Natural killer cell (primary cell): Measurements from ENCODE around the gene DDX1. TPM values are rescaled to one million over a fixed set of nuclear protein-coding genes. Genes with fewer than 3 reads are reported as not detected.

Experiments
- ATAC-seq, 3 donors: fragments of 150-1000 bp in 2 of 3; fragments of 200-7000 bp in 1 of 3; cut with Tn5 transposase; 1 replicate in 1 of 3; 2 replicates in 2 of 3; pipeline ENCODE4 v1.10.0; 2021; ENCODE audit warnings: mild to moderate bottlenecking in 2 of 3, moderate library complexity in 2 of 3
- DNase-seq, 2 donors: peaks; one replicate each; pipeline versions ENCODE4 v3.0.0 to v3.0.0-alpha.2; 2013 to 2021; ENCODE audit warnings: mixed read lengths in 1 of 2
- H3K27ac ChIP-seq: one replicate; pipeline ENCODE4 v1.5.1; 2013; ENCODE audit warnings: mild to moderate bottlenecking, low read length
- H3K27me3 ChIP-seq: one replicate; pipeline ENCODE4 v1.6.1; 2013; ENCODE audit warnings: low read length; ENCODE audit not compliant: control insufficient read depth, insufficient read depth
- H3K36me3 ChIP-seq: one replicate; pipeline ENCODE4 v1.6.1; 2013; ENCODE audit warnings: low read length; ENCODE audit not compliant: control insufficient read depth, insufficient read depth
- H3K4me1 ChIP-seq: one replicate; pipeline ENCODE4 v1.6.1; 2013; ENCODE audit warnings: low read length; ENCODE audit not compliant: control insufficient read depth, insufficient read depth
- H3K4me3 ChIP-seq: one replicate; pipeline ENCODE4 v1.5.1; 2013; ENCODE audit warnings: low read length
- H3K9me3 ChIP-seq: one replicate; pipeline ENCODE4 v1.6.1; 2013; ENCODE audit warnings: low read length; ENCODE audit not compliant: control insufficient read depth, insufficient read depth
- H3K27ac Mint-ChIP-seq, 2 donors: one replicate each; pipeline ENCODE4 v1.8.0; 2022; ENCODE audit warnings: mild to moderate bottlenecking in 2 of 2, mixed read lengths in 2 of 2, moderate library complexity in 1 of 2
- H3K27me3 Mint-ChIP-seq, 2 donors: one replicate each; pipeline ENCODE4 v1.8.0; 2022; ENCODE audit warnings: low read depth in 2 of 2, mixed read lengths in 2 of 2
- H3K36me3 Mint-ChIP-seq: one replicate; pipeline ENCODE4 v1.8.0; 2022; ENCODE audit warnings: mixed read lengths
- H3K4me1 Mint-ChIP-seq, 2 donors: one replicate each; pipeline ENCODE4 v1.8.0; 2022; ENCODE audit warnings: mixed read lengths in 2 of 2
- H3K4me3 Mint-ChIP-seq: one replicate; pipeline ENCODE4 v1.8.0; 2022; ENCODE audit warnings: mild to moderate bottlenecking, moderate library complexity, mixed read lengths
- H3K9me3 Mint-ChIP-seq, 2 donors: one replicate each; pipeline ENCODE4 v1.8.0; 2022; ENCODE audit warnings: mixed read lengths in 2 of 2
- WGBS: methylation state at CpG from one replicate; pipeline ENCODE4 v1.1.7; 2013; ENCODE audit warnings: missing lambda C conversion rate; ENCODE audit not compliant: insufficient coverage; 5-methylcytosine and 5-hydroxymethylcytosine counted together
- intact Hi-C: fragments of 100-400 bp; cut with micrococcal nuclease; formaldehyde crosslinking; loops from one replicate; pipeline ENCODE4 v1.14.2; 2022
- total RNA-seq, 4 donors: library from RNA; stranded (reverse); fragments of 120-200 nt in 1 of 4; gene quantifications; one replicate each; pipeline versions ENCODE4 v1.2.3 to v1.2.4, GENCODE V29; 2013 to 2022
- TF ChIP-seq, protein P1 (sequence below): fragments of 200-600 bp; IDR thresholded peaks from one replicate; pipeline ENCODE4 v1.8.0; 2022; ENCODE audit warnings: antibody characterized with exemption

The DDX1 gene
- total RNA-seq, 3 donors from 2014 or later (not counting 1 experiment from before 2014, with no cell fraction given) = 28.5 to 43.4 (median 37.2) TPM

GRCh38 chr2:15645720-15646385 lies 54.2 kb downstream of the DDX1 start:
- peaks cover 0 to 3% of the 10 kb centered on the region in 2 donors for H3K27me3 Mint-ChIP-seq
- no peak overlapping the region for H3K27ac Mint-ChIP-seq
- intact Hi-C loops = no loop called here
- Histone ChIP-seq H3K9me3 (no peaks in the 10 kb centered on the region), H3K36me3 (peaks cover 3% of the 10 kb centered on the region), H3K27ac (no peak overlapping the region), H3K27me3 (no peaks in the 10 kb centered on the region), H3K4me1 (no peaks in the 10 kb centered on the region), H3K4me3 (no peak overlapping the region)
- no peak for DNase-seq
- no peak for ATAC-seq
- peaks cover 0 to 6% of the 10 kb centered on the region in 2 donors for H3K9me3 Mint-ChIP-seq
- no peaks in the 10 kb centered on the region for H3K4me1 Mint-ChIP-seq
- WGBS = 81% methylated on average over 8 of the region's 9 CpGs
- TF ChIP-seq, protein P1, sequence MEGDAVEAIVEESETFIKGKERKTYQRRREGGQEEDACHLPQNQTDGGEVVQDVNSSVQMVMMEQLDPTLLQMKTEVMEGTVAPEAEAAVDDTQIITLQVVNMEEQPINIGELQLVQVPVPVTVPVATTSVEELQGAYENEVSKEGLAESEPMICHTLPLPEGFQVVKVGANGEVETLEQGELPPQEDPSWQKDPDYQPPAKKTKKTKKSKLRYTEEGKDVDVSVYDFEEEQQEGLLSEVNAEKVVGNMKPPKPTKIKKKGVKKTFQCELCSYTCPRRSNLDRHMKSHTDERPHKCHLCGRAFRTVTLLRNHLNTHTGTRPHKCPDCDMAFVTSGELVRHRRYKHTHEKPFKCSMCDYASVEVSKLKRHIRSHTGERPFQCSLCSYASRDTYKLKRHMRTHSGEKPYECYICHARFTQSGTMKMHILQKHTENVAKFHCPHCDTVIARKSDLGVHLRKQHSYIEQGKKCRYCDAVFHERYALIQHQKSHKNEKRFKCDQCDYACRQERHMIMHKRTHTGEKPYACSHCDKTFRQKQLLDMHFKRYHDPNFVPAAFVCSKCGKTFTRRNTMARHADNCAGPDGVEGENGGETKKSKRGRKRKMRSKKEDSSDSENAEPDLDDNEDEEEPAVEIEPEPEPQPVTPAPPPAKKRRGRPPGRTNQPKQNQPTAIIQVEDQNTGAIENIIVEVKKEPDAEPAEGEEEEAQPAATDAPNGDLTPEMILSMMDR = no peak
- H3K4me3 Mint-ChIP-seq = no peak overlapping the region
- peaks cover 13% of the 10 kb centered on the region for H3K36me3 Mint-ChIP-seq

DNA sequence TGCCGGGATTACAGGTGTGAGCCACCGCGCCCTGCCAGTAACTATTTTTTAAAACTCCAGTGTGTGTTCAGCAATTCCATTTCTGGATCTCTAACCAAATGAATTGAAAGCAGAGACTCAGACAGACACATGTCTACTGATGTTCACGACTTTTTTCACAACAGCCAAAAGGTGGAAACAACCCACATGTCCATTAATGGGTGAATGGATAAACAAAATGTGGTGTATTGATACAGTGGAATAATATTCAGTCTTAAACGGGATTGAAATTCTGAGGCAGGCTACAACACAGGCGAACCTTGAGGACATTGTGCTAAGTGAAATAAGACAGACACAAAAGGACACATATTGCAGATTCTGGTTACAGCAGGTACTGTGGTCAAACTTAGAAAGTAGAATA lies 55.0 kb downstream of the DDX1 start:
- Mint-ChIP-seq H3K9me3 (no peaks in the 10 kb centered on the region), H3K27ac (no peak overlapping the region), H3K27me3 (peaks cover 0 to 5% of the 10 kb centered on the region in 2 donors), H3K4me3 (no peak overlapping the region), H3K4me1 (no peaks in the 10 kb centered on the region), H3K36me3 (peaks cover 5% of the 10 kb centered on the region)
- TF ChIP-seq, protein P1 = no peak
- Histone ChIP-seq H3K27ac (no peak overlapping the region), H3K36me3 (peaks cover 3% of the 10 kb centered on the region), H3K4me1 (no peaks in the 10 kb centered on the region), H3K27me3 (no peaks in the 10 kb centered on the region), H3K9me3 (no peaks in the 10 kb centered on the region), H3K4me3 (no peak overlapping the region)
- no peak for DNase-seq
- no peak for ATAC-seq
- intact Hi-C loops = no loop called here
- WGBS = 95% methylated on average over 6 of the region's 6 CpGs

DNA sequence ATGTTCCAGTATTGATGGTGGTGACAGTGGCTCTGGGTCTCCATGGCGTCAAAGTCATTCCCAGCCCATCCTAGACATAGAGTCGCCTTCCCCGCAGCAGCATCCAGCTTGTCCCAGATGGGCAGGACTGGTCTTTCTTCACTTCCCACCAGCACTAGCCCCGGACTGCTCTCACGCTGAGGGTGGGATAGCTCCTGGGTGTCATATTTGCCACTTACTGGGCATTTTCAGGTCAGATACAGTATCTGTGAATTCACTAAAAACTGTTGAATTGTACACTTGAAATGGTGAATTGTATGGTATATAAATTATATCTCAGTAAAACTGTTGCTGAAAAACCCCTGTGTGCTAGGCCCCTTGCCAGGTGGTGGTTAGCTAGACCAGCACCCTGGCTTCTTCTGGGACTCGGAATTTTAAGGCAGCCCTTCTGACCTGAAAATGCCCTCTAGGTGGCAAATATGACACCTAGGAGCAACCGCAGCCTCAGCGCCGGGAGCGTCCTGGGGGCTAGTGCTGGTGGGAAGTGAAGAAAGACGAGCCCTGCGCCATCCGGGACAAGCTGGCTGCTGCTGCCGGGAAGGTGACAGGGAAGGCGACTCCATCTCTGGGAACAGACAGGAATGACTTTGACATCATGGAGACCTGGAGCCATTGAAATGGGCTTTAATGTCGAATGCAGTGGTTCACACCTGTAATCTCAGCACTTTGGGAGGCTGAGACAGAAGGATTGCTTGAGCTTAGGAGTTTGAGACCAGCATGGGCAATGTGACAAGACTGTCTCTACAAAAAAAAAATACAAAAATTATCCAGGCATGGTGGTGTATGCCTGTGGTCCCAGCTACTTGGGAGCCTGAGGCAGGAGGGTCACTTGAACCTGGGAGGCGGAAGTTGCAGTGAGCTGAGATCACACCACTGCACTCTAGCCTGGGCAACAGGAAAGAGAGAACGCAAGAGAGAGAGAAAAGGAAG lies 56.2 kb downstream of the DDX1 start:
- no peaks in the 10 kb centered on the region for H3K9me3 ChIP-seq
- Mint-ChIP-seq H3K36me3 (no peaks in the 10 kb centered on the region), H3K4me1 (no peaks in the 10 kb centered on the region), H3K4me3 (no peak overlapping the region), H3K27me3 (peaks cover 0 to 5% of the 10 kb centered on the region in 2 donors), H3K27ac (no peak overlapping the region), H3K9me3 (no peaks in the 10 kb centered on the region)
- intact Hi-C loops = no loop called here
- no peak overlapping the region for H3K27ac ChIP-seq
- TF ChIP-seq, protein P1 = no peak
- no peak overlapping the region for H3K4me3 ChIP-seq
- no peaks in the 10 kb centered on the region for H3K36me3 ChIP-seq
- H3K4me1 ChIP-seq = no peaks in the 10 kb centered on the region
- WGBS = 93% methylated on average over 18 of the region's 18 CpGs
- H3K27me3 ChIP-seq = no peaks in the 10 kb centered on the region
- ATAC-seq = no peak
- no peak for DNase-seq
